AG09319 (cell line): Measurements from ENCODE around the gene CBX1.
A peak's percentile ranks its signal among the peaks of the same experiment; 100 is the strongest.

Source experiments
- DNase-seq: peaks from one replicate; pipeline ENCODE4 v3.0.0-alpha.2; 2010; ENCODE audit warnings: low read depth; ENCODE audit errors: extremely low read depth
- CTCF ChIP-seq: IDR thresholded peaks from 2 replicates; pipeline ENCODE4 v1.5.1; 2011; ENCODE audit warnings: low read depth, mild to moderate bottlenecking, inconsistent platforms, low read length, moderate library complexity

The CBX1 gene

DNA sequence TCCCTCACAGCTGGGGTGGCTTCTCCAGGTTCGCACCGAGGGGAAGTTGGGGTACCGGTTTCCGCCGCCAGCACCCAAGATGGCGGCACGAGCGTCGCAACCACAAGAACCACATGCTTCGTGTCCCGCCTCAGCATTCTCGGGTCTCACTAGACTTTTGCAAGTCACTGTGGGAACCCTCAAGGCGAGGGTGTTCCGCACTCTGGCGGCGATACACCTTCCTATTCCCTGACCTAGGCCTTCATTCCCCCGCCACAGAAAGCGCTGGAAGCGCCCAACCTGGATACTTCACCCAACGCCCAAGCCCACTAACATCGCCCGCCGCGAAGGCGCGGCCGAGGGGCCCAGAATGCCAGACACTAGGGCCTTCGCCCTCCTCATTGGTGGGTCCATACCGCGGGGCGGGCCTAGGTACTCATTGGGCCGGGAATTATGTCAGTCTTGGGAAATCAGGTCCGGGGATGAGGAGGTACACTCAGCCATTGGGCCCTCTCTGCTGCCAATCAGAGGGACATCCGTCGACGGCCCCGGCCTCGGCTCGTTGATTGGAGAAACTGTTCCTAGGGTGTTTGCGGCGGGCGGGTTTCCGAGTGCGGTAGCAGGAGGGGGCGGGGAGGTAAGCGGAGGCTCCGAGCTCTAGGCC is 53.4 kb downstream of the CBX1 start, which contains the start of gene NFE2L1:
TSS of gene NFE2L1 (plus strand) at position 619 of the 643 bp plus-strand sequence. CDS start 2,760 bp downstream, outside the sequence.
- peak; percentile 99 for DNase-seq
- no peak for TF ChIP-seq CTCF

DNA sequence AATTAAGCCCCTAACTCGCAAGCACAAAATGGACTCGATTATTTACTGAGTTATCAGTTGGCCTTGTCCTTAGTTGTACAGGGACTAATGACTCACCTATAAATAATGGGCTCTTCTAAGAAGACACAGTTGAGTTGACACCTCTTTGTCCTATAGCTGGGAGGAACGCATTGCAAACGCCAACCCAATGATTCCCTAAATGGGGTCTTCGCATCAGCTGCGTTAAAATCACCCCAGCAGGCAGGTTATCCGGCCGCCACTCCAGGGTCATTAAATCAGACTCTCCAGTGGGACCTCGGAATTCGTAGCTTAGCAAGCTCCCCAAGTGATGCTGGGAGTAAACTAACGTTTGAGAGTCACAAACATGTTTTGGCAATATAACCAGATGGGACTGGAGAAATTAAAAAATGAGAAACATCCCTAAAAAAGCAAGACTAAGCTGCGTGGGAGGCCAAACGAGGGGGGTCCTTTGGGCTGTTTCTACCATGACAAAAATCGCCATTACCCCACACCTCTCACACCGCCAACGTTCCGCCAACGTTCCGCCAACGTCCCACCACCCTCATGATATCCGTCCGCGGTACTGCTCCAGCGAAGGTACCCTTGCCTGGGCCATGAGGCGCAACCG is 54.1 kb downstream of the CBX1 start:
- DNase-seq, result no peak
- TF ChIP-seq CTCF, result no peak

GRCh38 chr17:48046296-48046695 is 55.0 kb downstream of the CBX1 start:
- DNase-seq, result no peak
- no peak for TF ChIP-seq CTCF

DNA sequence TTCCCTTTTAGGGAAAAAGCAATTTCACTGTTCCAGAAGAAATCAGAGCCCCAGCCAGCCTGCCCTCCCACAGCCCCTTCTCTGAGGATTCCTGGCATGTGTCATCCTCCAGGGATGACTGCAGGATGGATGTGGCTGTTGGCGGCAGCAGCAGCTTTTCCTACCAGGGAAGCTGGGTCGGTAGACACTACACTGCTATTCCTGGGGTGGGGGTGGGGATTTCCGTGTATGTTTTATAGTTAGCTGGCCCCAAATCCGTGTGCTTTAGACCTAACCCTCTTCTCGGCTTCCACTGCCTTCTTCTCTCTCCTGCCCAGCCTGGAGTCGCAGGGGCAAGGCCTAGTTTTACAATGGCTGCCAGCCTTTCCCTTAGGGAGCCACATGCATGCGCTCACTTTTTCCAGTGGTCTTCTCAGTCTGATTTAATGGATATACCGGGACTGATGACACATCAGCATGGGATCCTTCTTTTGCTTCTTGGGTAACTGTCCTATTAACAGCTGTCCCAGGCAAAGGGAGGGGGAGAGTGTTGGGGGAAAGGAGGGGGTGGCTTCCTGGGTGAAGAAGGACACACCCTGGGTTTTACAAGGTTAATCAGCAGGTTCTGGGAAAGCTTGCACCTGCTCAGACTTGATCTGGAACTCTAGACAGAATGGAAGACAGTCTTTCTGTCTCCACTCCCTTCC is 55.8 kb downstream of the CBX1 start:
- TF ChIP-seq CTCF, result no peak
- no peak for DNase-seq

- DNase-seq, result no peak
- no peak for TF ChIP-seq CTCF
These were observed 56.4 kb downstream of the CBX1 start for GRCh38 chr17:48044851-48045250.

GRCh38 chr17:48043176-48043575 is 58.1 kb downstream of the CBX1 start:
- no peak for DNase-seq
- TF ChIP-seq CTCF, result no peak

- TF ChIP-seq CTCF, result no peak
- DNase-seq, result no peak
These were observed 62.6 kb downstream of the CBX1 start for GRCh38 chr17:48038687-48039086.
